Choroid plexus epithelial cell (primary cell): ENCODE measurements around the gene SUSD1.

Experiments used
- DNase-seq: peaks from one replicate; pipeline ENCODE4 v3.0.0-alpha.2; 2010; ENCODE audit warnings: low read depth
- H3K4me3 ChIP-seq: 2 replicates; pipeline ENCODE4 v1.5.1; 2011; ENCODE audit warnings: low read depth, mild to moderate bottlenecking, control low read depth, low read length, moderate library complexity
- TF ChIP-seq, protein P1 (sequence below): conservative IDR thresholded peaks from 2 replicates; pipeline ENCODE4 v1.5.1; 2011; ENCODE audit warnings: low read depth, mild to moderate bottlenecking, control low read depth, inconsistent platforms, low read length, moderate library complexity

Gene SUSD1

DNA sequence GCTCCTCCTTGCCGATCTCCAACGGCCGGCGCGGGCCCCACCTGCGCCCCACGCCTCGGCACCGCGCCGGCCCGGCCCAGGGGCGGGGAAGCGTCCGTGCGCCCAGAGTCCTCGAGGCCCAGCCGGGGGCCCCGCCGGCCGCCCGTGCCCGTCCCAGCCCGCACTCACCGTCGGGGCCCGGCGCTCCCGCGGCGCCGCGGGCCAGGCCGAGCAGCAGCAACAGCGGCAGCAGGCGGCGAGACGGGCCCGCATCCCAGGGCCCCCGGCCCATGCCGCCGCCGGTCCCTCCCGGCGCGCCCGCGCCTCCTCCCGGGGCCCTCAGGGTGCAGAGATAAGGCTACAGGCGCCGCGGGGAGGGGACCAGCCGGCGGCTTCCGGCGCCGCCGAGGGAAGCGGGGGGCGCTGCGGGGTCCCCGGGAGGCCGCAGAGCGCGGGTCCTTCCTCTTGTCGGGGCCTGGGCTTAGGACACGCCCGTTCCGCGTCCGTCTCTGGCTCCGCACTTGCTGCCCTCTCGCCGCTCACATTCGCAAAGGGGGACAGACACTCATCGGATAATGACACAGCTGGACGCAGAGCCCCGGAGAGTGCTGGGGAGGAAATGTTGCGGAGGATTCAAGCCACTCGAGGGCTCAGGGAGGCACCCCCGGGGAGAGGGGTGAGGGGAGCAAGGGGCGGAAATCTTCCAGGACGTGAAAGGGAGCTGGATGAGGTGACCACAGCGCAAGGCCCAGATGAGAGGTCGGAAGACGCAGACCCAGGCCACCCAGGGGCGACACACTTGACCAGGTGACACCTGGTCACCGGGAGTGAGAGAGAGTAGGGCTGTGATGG, at the start of gene SUSD1:
Gene SUSD1 (minus strand): TSS at position 333 of the 831 bp plus-strand sequence. CDS start 62 bp downstream, at position 271.
- TF ChIP-seq, protein P1, sequence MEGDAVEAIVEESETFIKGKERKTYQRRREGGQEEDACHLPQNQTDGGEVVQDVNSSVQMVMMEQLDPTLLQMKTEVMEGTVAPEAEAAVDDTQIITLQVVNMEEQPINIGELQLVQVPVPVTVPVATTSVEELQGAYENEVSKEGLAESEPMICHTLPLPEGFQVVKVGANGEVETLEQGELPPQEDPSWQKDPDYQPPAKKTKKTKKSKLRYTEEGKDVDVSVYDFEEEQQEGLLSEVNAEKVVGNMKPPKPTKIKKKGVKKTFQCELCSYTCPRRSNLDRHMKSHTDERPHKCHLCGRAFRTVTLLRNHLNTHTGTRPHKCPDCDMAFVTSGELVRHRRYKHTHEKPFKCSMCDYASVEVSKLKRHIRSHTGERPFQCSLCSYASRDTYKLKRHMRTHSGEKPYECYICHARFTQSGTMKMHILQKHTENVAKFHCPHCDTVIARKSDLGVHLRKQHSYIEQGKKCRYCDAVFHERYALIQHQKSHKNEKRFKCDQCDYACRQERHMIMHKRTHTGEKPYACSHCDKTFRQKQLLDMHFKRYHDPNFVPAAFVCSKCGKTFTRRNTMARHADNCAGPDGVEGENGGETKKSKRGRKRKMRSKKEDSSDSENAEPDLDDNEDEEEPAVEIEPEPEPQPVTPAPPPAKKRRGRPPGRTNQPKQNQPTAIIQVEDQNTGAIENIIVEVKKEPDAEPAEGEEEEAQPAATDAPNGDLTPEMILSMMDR: no peak
- no peak for DNase-seq
- peak within 1 kb of the TSS; percentile 60 for H3K4me3 ChIP-seq

- TF ChIP-seq, protein P1: no peak
- DNase-seq: peak; percentile 53
- H3K4me3 ChIP-seq: no peak overlapping the region
Measured at GRCh38 chr9:112224401-112225289, 49.5 kb upstream of the SUSD1 start.

- DNase-seq: no peak
- TF ChIP-seq, protein P1: no peak
- no peak overlapping the region for H3K4me3 ChIP-seq
Measured at GRCh38 chr9:112218908-112219307, 43.8 kb upstream of the SUSD1 start.

- no peak for DNase-seq
- no peak overlapping the region for H3K4me3 ChIP-seq
- TF ChIP-seq, protein P1: no peak
Measured at GRCh38 chr9:112212926-112213325, 37.8 kb upstream of the SUSD1 start.

DNA sequence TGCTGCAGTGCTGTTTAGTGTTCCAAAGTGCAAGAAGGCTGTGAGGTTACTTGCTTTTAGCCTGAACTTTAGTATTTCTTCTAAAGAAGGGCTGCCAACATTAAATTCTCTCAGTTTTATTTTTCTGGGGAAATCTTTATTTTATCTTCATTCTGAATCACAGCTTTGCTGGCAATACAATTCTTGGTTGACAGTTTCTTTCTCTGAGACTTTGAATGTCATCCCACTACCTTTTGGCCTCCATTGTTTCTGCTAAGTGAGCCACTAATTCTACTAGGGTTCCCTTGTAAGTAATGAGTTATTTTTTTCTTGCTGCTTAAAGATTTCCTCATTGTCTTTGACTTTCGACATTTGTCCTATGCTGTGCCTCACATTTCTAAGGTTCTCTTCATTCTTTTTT, 32.4 kb upstream of the SUSD1 start:
- no peak overlapping the region for H3K4me3 ChIP-seq
- no peak for DNase-seq
- TF ChIP-seq, protein P1: no peak

DNA sequence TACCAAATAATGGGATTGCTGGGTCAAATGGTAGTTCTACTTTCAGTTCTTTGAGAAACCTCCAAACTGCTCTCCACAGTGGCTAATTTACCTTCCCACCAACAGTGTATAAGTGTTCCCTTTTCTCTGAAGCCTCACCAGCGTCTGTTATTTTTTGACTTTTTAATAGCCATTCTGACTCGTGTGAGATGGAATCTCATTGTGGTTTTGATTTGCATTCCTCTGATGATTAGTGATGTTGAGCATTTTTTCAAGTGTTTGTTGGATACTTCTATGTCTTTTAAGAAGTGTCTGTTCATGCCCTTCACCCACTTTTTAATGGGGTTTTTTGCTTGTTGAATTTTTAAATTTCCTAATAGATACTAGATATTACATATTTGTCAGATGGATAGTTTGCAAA, 28.4 kb upstream of the SUSD1 start:
- DNase-seq: peak; percentile 71
- TF ChIP-seq, protein P1: no peak
- H3K4me3 ChIP-seq: no peak overlapping the region
